IPS DF 19.7 (cell line): ENCODE measurements around the gene PRPF40A.
"Not testable (repeated sequence)": the region's sequence is repeated elsewhere in the genome, so short reads cannot be mapped to it uniquely, and the experiment has no call there.

ENCODE experiments used
- DNase-seq: peaks from one replicate; pipeline ENCODE4 v3.0.0-alpha.2; 2013; ENCODE audit warnings: low read depth, low spot score

The PRPF40A gene

DNA sequence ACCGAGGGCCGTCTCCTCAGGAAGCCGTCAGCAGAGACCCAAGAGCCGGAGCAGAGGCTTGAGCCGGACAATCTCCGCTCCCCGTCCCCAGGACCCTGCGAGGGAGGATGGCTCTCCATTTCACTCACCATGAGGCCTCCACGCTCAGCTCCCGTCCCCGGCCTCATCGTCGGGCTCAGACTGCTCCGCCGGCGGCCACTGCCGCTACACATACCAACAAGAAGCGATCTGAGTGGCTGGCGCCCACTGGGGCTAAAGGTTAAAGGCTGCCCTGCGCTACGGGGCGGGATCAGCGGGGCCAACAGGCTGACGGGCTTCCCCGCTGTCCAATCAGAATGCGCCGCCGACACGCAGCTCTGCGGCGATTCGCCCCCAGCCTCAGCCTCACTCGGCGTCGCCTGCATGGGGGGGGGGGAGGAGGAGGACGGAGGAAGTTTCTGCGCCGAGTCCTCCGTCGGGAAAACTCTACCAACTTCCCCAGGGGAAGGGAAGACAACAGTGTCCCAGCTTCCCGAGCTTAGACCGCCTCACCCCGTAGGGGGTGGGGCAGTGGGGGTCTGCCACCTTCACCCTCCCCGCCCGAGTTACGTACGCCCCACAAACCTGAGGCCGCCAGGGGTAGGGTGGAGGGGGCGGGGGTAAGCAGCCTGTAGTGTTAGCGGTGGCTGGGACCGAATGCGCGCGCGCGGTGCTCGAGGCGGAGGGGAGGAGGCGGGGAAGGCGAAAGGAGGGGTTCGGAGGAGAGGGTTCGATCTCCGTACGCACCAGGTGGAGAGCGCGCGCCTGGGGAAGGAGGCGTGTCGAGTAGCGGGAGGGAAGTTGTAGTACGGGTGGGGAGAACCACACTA, at the start of gene PRPF40A:
Gene PRPF40A (minus strand): TSS at position 234 of the 848 bp plus-strand sequence. CDS start 22 bp downstream, at position 212.
- DNase-seq, result peak; percentile 84

DNA sequence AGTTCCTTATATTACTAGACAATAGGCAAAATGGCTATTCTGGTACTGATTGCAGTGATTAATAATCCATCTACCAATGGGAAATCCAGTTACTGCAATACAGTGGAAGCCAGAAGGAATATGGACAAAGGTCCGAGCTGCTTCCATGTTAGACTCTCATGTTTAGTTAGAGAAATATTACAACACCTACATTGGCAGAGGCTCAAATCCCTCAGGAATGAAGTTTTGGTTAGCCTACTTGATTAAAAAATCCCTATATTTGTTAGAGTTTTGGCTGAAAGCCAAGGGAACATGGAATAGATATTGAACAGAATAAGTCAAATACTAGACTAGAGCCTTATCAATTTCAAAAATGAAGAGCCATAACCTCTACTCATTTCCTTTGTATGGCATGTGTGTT, 49.7 kb upstream of the PRPF40A start:
- no peak for DNase-seq

DNA sequence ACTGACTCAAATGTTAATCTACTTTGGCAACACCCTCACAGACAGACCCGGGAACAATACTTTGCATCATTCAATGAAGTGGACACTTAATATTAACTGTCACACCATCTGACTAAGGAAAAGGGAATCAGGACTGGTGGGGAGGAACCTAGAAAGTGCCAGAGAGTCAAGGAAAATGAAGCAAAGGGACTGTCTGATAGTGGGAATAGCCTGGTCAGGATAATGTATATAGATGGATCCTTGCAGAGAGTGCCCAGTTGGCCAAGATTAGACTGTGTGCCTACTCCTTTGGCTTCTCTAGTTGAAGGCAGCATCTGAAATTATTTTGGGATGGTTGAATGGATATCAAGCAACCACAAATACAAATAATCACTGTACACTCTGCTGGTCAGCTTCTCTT, 46.4 kb upstream of the PRPF40A start:
- DNase-seq, result no peak

DNA sequence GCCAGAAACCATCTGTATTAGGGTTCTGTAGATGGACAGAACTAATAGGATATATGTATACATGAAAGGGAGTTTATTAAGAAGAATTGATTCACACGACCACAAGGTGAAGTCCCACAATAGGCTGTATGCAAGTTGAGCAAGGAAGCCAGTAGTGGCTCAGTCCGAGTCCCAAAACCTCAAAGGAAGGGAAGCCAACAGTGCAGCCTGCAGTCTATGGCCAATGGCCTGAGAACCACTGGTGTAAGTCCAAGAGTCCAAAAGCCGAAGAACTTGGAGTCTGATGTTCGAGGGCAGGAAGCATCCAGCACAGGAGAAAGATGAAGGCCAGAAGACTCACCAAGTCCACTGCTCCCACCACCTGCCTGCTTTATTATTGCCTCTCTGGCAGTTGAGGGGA, 45.9 kb upstream of the PRPF40A start:
- DNase-seq, result not testable (repeated sequence)

DNA sequence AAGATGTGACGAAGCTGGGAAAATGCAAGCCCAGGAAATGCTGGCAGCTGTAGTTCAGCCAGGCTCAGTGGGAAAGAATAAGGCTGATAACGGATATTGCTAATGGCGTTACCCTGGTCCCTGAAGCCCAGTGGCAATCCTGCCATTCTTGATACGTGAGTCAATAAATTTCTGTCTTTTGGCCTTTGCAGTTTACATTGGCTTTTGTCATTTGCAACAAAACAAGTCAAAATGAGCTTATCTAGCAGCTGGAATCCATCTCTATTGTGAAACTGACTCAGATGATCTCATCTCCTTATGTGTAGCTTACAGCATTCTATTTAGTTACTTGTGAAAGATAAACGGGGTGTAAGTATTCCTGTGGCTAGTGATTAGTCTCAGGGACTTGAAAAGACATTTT, 44.9 kb upstream of the PRPF40A start:
- no peak for DNase-seq

DNA sequence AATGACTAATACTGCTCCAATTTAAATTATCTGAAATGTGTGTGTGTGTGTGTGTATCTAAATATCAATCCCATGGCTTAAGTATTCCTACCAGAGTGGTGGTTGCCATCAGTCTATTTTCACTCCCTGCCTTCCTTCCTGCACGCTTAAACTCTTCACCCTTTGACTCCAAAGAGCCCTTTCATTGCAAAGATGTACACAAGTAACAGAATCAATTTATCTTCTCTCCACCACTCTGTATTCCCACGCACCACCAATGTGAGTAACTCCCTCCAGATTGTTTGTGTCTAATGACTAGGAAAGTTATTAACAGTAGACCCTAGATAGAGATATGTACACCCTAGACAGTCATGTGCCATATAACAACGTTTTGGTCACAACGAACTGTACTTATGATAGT, 44.0 kb upstream of the PRPF40A start:
- DNase-seq, result no peak

DNA sequence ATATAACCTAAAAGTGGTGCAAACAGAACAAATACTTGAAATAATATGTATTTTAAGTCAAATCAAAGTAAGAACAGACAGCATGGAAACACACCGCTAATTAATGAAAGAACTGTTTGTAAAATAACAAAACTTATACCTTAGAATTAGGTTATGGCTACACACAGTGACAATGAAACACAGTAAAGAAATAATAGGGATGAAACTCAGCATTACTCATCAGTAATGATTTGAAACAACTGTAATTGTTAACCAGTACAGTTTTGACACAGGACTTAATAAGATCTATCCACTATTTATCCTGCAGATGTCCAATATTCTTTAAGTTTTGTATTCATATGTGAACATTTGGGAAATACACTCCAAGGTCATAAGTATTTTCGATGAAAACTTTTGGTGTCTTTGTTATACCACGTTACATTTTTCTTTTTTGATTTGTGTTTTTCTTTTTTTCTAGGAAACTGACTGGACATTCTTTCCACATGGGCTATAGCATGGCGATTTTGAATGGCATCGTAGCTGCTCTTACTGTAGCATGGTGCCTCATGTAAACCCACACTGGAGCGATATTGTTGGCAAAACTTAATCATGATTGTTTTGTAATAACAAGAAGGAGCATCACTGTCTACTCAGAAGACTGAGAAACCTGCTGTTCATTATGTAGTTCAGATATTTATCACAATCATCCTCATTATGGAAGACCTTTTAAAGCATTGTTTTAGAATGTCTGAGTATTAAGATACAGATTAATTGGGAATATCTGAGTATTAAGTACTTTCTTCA, 42.2 kb upstream of the PRPF40A start:
- DNase-seq, result no peak

DNA sequence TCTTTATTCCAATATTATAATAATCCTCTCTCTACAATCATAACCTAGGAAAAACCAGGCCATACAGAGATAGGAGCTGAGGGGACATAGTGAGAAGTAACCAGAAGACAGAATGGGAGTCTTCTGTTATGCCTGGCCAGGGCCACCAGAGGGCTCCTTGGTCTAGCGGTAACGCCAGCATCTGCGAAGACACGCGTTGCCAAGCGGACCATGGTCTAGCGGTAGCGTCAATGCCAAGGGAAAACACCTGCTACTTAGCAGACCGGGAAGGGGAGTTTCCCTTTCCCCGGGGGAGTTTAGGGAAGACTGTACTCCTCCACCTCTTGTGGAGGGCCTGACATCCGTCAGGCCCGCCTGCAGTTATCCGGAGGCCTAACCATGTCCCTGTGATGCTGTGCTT, 37.8 kb upstream of the PRPF40A start:
- peak; percentile 17 for DNase-seq

DNA sequence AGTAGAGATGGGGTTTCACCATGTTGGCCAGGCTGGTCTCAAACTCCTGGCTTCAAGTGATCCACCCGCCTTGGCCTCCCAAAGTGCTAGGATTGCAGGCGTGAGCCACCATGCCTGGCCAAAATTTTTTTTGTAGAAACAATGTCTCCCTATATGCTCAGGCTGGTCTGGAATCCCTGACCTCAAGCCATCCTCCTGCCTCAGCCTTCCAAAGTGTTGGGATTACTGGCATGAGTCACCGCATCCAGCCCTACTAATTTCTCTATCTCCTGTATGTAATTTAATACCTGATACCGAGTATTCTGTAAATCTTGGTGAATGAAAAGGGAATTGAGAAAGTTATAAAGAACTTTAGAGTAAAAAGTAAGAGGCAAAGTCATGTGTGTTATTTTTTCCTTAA, 30.5 kb upstream of the PRPF40A start:
- DNase-seq, result not testable (repeated sequence)

DNA sequence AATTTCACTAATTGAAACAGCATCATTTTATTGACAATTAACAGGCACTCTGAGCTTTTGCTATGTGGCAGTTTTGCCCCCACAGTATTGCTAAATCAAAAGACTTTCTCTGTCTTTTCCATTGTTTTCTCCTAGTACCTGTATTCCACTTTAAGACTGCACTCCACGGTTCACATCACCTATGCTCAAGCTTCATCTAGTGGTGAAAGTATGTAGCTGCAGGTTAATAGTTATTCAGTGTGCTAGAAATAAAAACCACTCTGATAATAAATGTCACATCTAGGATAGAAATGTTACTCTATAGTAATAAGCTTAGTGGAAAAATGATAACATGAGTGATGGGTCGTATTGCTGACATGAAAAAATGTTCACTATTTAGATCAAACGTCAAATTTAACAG, 25.7 kb upstream of the PRPF40A start:
- DNase-seq, result no peak

DNA sequence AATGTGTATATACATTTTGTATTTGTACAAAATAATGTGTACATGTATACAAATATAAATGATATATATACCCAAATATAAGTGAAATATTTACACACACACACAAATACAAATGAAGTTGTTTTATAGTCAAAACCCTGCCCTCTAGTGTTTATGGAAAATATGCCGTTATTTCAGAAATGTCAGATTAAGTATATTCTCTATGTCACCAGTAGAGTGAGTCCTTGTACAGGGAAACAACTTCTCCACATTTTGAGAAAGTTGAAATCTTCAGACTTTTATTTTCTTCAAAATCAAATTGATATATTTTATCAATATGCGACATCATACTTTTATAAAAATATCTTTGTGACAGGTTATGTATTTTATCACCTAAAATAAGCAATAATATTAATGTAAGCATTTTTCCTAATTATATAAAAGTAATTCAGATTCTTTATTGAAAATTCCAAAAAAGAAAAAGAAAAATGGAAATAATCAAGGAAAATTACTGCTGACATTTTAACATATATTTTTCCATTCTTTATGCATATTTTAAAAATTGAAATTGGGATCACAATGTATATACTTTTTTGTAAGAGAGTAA, 23.6 kb upstream of the PRPF40A start:
- no peak for DNase-seq

DNA sequence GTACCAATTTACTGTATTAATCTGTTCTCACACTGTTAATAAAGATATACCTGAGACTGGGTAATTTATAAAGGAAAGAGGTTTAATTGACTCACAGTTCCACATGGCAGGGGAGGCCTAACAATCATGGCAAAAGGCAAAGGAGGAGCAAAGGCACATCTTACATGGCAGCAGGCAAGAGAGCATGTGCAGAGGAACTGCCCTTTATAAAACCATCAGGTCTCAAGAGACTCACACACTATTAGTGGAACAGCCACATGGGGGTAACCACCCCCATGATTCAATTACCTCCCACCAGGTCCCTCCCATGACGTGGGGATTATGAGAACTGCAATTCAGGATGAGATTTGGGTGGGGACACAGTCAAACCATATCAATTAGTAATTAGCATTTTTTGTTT, 22.4 kb upstream of the PRPF40A start:
- not testable (repeated sequence) for DNase-seq

DNA sequence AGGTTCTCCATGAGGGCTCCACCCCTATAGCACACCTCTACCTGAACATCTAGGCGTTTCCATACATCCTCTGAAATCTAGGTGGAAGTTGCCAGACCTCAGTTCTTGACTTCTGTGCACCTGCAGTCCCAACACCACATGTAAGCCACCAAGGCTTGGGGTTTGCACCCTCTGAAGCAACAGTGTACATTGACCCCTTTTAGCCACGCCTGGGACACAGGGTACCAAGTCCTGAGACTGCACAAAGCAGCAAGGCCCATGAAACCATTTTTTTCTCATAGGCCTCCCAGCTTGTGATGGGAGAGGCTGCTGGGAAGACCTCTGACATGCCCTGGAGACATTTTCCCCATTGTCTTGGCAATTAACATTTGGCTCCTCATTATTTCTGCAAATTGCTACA, 21.2 kb upstream of the PRPF40A start:
- no peak for DNase-seq

DNA sequence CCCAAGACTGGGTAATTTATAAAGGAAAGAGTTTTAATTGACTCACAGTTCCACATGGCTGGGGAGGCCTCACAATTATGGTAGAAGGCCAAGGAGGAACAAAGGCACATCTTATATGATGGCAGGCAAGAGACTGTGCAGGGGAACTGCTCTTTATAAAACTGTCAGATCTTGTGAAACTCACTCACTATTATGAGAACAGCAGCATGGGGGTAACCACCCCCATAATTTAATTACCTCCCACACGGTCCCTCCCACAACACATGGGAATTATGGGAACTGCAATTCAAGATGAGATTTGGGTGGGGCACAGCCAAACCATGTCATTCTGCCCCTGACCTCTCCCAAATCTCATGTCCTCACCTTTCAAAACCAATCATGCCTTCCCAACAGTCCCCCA, 20.2 kb upstream of the PRPF40A start:
- not testable (repeated sequence) for DNase-seq

DNA sequence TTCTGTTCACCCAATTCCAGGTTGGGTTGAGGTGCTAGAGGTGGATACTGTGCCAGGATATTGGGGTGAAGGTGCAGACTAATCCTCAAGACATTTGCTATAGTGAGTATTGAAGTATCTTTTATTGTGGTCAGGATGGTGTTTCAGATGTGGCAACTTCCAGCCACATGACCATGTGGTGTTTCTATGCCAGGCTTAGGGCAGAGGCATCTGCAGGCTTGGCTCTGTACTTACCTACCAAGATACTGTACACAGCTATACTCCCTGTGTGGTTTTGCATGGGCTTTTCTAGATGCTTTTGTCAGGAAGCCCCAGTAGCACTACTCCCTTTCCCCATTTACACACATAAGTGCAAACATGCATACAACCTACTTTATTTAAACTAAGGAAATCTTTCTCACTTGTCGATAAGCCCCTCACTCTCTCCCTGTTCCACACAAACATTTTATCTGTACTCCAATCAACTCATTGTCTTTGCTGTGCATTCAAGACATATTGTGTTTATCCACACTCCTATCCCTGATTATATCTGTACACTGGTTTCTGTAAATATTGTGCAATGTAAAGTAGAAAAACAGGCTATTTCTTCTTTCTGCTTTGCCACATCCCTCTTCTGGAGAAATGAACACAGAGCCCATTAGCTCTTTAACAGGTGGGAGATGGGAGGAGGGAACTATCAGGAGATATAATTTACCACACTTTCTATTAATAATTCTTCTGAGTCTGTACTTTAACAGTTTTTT, 13.5 kb upstream of the PRPF40A start:
- DNase-seq, result no peak

DNA sequence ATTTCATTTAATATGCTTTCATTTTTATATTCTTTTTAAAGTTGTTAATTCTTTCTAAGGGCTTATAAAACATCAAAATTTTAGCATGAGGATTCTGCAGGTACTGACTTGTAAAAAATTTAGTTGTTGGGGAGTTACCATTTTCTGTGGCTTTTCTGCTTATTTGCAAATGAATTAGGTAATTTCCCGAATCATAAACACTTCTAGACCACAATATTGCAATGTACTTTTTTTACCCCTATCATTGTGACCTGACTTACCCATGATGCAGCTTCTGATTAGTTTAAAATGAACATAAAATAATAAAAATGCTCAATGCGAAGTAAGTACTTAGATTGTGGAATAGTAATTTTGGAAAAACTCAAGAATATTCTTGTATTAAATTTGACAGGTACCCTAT, 12.6 kb upstream of the PRPF40A start:
- DNase-seq, result no peak

DNA sequence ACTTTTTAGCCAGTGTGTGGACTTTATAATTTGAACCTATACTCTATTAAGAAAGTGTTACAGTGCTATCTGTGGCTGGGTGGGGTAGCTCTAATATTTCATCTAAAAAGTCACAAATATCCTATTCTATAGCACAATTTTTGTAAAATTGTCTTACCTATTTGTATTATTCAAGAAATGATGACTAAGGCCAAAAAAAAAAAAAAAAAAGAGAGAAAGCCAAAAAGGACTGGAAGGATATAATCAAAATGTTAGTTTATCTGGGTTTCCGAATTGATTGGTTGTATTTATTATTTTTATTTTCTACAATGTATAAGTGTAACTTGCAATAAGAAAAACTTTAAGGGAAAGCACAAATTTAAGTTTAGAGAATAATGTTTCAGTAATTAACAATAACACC, 6.7 kb upstream of the PRPF40A start:
- no peak for DNase-seq

DNA sequence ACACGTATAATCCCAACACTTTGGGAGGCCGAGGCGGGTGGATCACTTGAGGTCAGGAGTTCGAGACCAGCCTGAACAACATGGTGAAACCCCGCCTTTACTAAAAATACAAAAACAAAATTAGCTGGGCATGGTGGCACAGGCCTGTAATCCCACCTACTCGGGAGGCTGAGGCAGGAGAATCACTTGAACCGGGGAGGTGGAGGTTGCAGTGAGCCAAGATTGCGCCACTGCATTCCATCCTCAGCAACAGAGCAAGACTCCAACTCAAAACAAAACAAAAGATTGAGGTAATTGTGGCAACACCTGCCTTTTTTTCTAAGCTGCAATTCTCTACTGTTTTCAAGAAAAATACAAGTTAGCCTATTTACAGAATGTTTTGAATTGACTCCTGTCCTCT, 5.4 kb upstream of the PRPF40A start:
- DNase-seq, result not testable (repeated sequence)

DNA sequence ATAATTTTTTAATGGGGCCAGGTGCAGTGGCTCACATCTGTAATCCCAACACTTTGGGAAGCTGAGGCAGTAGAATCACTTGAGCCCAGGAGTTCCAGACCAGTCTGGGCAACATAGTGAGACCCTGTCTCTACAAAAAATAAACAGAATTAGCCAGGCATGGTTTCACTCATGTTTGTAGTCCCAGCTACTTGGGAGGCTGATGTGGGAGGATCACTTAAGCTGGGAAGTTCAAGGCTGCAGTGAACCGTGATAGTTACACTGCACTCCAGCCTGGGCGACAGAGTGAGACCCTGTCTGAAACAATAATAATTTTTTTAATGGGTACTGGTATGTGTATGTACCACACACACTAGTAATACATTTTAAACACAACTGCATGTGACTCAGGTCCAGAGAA, 3.5 kb upstream of the PRPF40A start:
- no peak for DNase-seq

DNA sequence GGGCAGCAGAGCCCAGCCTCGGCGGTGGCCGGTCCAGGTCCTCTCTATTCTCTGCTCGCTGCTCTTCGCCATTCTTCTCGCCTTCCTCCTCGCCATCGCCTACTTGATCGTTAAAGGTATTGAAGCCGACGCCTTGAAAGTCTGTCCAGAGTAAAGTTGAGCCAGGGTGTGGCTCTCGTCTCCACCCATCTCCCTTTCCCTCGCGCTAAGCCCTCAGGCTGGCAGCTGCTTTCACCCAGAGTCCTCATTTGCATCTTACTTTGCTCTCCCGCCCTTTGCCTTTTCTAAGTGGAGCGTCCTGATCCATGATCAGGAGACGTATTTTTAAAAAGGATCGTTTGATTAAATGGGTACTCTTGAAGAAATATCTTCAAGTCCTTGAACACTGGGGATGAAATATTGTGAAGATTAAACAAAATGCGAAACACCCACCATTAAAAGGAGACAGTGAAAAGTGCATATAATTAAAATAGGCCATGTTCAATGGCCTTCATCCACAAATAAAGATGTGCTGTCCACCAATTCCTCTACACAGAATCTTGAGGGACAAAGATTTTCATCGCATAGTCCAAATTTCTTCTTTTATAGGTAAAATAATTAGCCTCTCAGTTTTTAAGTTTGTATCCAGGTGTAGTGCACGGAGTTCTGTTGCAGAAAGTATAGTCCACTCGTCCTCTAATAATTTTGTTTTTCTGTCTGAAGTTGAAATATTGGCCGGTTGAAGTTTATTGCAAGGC, 1.8 kb upstream of the PRPF40A start:
- DNase-seq, result no peak
